H1 (cell line): Measurements from ENCODE around the gene ANKRD7. TPM values are rescaled to one million over a fixed set of nuclear protein-coding genes. Genes with fewer than 3 reads are reported as not detected.
A peak's percentile ranks its signal among the peaks of the same experiment; 100 is the strongest.

Source experiments
- CTCF ChIA-PET: fragments of 300-600 bp; sonication (Branson Sonifier 250); formaldehyde crosslinking; loops from one replicate; lab custom pipeline; 2021; ENCODE audit not compliant: partially characterized antibody; lab: Charles Lee
- POLR2A ChIA-PET: fragments of 300-600 bp; sonication (Branson Sonifier 250); formaldehyde crosslinking; loops from one replicate; lab custom pipeline; 2021; ENCODE audit warnings: inconsistent platforms; ENCODE audit not compliant: partially characterized antibody; lab: Charles Lee
- DNase-seq, 2 experiments: peaks; one replicate each; pipeline versions ENCODE4 v3.0.0 to v3.0.0-alpha.2; 2010 to 2022; ENCODE audit warnings: low spot score in 2 of 2, low read depth in 1 of 2, mixed read lengths in 1 of 2
- FAIRE-seq: peaks from 2 replicates; lab custom pipeline; 2011; peaks lifted over from hg19 to GRCh38; lab: Jason Lieb, UNC
- H2AFZ ChIP-seq: 2 replicates; pipeline ENCODE4 v1.8.1; 2012; ENCODE audit warnings: low read length, inconsistent platforms
- H2AK5ac ChIP-seq: 2 replicates; pipeline ENCODE4 v1.6.1; 2013; ENCODE audit warnings: low read depth, low read length
- H2BK120ac ChIP-seq: replicated peaks from 2 replicates; pipeline ENCODE3; 2013; ENCODE audit warnings: low read depth, low read length, inconsistent platforms
- H2BK12ac ChIP-seq: 2 replicates; pipeline ENCODE4 v1.6.1; 2013; ENCODE audit warnings: low read depth, low read length
- H2BK15ac ChIP-seq: 2 replicates; pipeline ENCODE4 v1.6.1; 2013; ENCODE audit warnings: low read length
- H2BK20ac ChIP-seq: 2 replicates; pipeline ENCODE4 v1.6.1; 2013; ENCODE audit warnings: low read length
- H2BK5ac ChIP-seq: 2 replicates; pipeline ENCODE4 v1.6.1; 2013; ENCODE audit warnings: low read depth, low read length
- H3K14ac ChIP-seq: 2 replicates; pipeline ENCODE4 v1.6.1; 2013; ENCODE audit warnings: inconsistent platforms; ENCODE audit not compliant: insufficient read length
- H3K18ac ChIP-seq: 2 replicates; pipeline ENCODE4 v1.6.1; 2013; ENCODE audit warnings: low read length; ENCODE audit errors: extremely low read depth
- H3K23ac ChIP-seq: 2 replicates; pipeline ENCODE4 v1.6.1; 2013; ENCODE audit warnings: inconsistent platforms; ENCODE audit not compliant: insufficient read length
- H3K23me2 ChIP-seq: 2 replicates; pipeline ENCODE4 v1.6.1; 2013; ENCODE audit warnings: low read depth, low read length
- H3K27ac ChIP-seq: 2 replicates; pipeline ENCODE4 v1.6.1; 2011; ENCODE audit warnings: low read depth, low read length, inconsistent platforms
- H3K27me3 ChIP-seq, 4 experiments: replicated peaks in 1 of 4; 1 replicate in 1 of 4; 2 replicates in 3 of 4; pipeline versions ENCODE4 v1.6.1 to v1.8.1; 2011 to 2013; ENCODE audit warnings: low read length in 3 of 4, mild to moderate bottlenecking in 3 of 4, inconsistent platforms in 2 of 4, mixed read lengths in 2 of 4, moderate library complexity in 1 of 4; ENCODE audit not compliant: control insufficient read depth in 3 of 4, insufficient read depth in 3 of 4; ENCODE audit errors: extremely low read depth in 1 of 4
- H3K36me3 ChIP-seq, 4 experiments: 2 replicates each; pipeline versions ENCODE4 v1.6.1 to v1.8.1; 2011 to 2013; ENCODE audit warnings: mild to moderate bottlenecking in 4 of 4, low read length in 3 of 4, moderate library complexity in 2 of 4, control low read depth in 1 of 4, inconsistent platforms in 1 of 4; ENCODE audit not compliant: insufficient read depth in 4 of 4, control insufficient read depth in 2 of 4
- H3K4ac ChIP-seq: replicated peaks from 2 replicates; pipeline ENCODE3; 2013; ENCODE audit warnings: low read length, low read depth, mixed read lengths, inconsistent platforms; ENCODE audit not compliant: insufficient read length
- H3K4me1 ChIP-seq, 4 experiments: replicated peaks in 1 of 4; 1 replicate in 1 of 4; 2 replicates in 3 of 4; pipeline versions ENCODE4 v1.6.1 to v1.8.1; 2011 to 2013; ENCODE audit warnings: low read length in 3 of 4, inconsistent platforms in 2 of 4, mixed read lengths in 1 of 4; ENCODE audit not compliant: insufficient read depth in 4 of 4, control insufficient read depth in 3 of 4
- H3K4me2 ChIP-seq, 2 experiments: 2 replicates each; pipeline versions ENCODE4 v1.6.1 to v1.8.1; 2011 to 2013; ENCODE audit warnings: low read depth in 2 of 2, low read length in 2 of 2, control low read depth in 1 of 2, inconsistent platforms in 1 of 2, mild to moderate bottlenecking in 1 of 2; ENCODE audit not compliant: insufficient read depth in 1 of 2
- H3K4me3 ChIP-seq, 4 experiments: fragments of 200-600, 300-600 bp in 1 of 4; sonication (generic), shearing (Covaris generic), sonication (Bioruptor Twin) in 1 of 4; 2 replicates each; pipeline versions ENCODE4 v1.5.1 to v1.8.1; 2011 to 2016; ENCODE audit warnings: low read length in 4 of 4, low read depth in 3 of 4, control low read depth in 2 of 4, inconsistent platforms in 2 of 4, mild to moderate bottlenecking in 2 of 4, mixed read lengths in 1 of 4, moderate library complexity in 1 of 4; ENCODE audit not compliant: insufficient read depth in 2 of 4; ENCODE audit errors: extremely low read depth in 1 of 4
- H3K56ac ChIP-seq: replicated peaks from 2 replicates; pipeline ENCODE3; 2013; ENCODE audit warnings: low read depth, mild to moderate bottlenecking, mixed read lengths, low read length, inconsistent platforms; ENCODE audit not compliant: insufficient read length
- H3K79me1 ChIP-seq: 2 replicates; pipeline ENCODE4 v1.6.1; 2013; ENCODE audit warnings: low read depth, low read length, control low read depth
- H3K79me2 ChIP-seq, 2 experiments: 2 replicates each; pipeline versions ENCODE4 v1.6.1 to v1.8.1; 2012 to 2013; ENCODE audit warnings: low read length in 2 of 2, mild to moderate bottlenecking in 2 of 2, inconsistent platforms in 1 of 2; ENCODE audit not compliant: insufficient read depth in 2 of 2, control insufficient read depth in 1 of 2
- H3K9ac ChIP-seq, 4 experiments: replicated peaks in 1 of 4; 1 replicate in 1 of 4; 2 replicates in 3 of 4; pipeline versions ENCODE4 v1.6.1 to v1.8.1; 2011 to 2013; ENCODE audit warnings: low read depth in 3 of 4, low read length in 3 of 4, control low read depth in 2 of 4, mild to moderate bottlenecking in 2 of 4, moderate library complexity in 2 of 4, inconsistent platforms in 1 of 4; ENCODE audit errors: extremely low read depth in 1 of 4
- H3K9me3 ChIP-seq, 2 experiments: 2 replicates each; pipeline versions ENCODE4 v1.6.1 to v1.8.1; 2012 to 2013; ENCODE audit warnings: mild to moderate bottlenecking in 2 of 2, moderate library complexity in 2 of 2, control low read depth in 1 of 2, inconsistent platforms in 1 of 2, low read depth in 1 of 2, low read length in 1 of 2, mixed read lengths in 1 of 2; ENCODE audit not compliant: insufficient read depth in 2 of 2
- H4K20me1 ChIP-seq, 2 experiments: replicated peaks in 1 of 2; 2 replicates each; pipeline versions ENCODE3 to v1.8.1; 2011 to 2013; ENCODE audit warnings: inconsistent platforms in 2 of 2, low read length in 2 of 2, mild to moderate bottlenecking in 1 of 2; ENCODE audit not compliant: insufficient read depth in 2 of 2, control insufficient read depth in 1 of 2
- H4K5ac ChIP-seq: 2 replicates; pipeline ENCODE4 v1.6.1; 2013; ENCODE audit warnings: low read length, low read depth, mixed read lengths, inconsistent platforms; ENCODE audit not compliant: insufficient read length
- H4K8ac ChIP-seq: 2 replicates; pipeline ENCODE4 v1.8.0; 2013; ENCODE audit warnings: mild to moderate bottlenecking, moderate library complexity, low read length, inconsistent platforms; ENCODE audit not compliant: insufficient read depth; ENCODE audit errors: extremely low read depth
- H4K91ac ChIP-seq: replicated peaks from 2 replicates; pipeline ENCODE3; 2013; ENCODE audit warnings: low read length, mixed read lengths, inconsistent platforms; ENCODE audit not compliant: insufficient read length
- KDM4A ChIP-seq: IDR thresholded peaks from one replicate; pipeline ENCODE4 v1.7.1; 2012; ENCODE audit warnings: low read depth, mild to moderate bottlenecking, moderate library complexity, low read length, inconsistent platforms; ENCODE audit not compliant: severe bottlenecking
- WGBS, 2 experiments: shearing (Covaris generic) in 1 of 2; methylation state at CpG; one replicate each; pipeline versions ENCODE4 v1.1.6 to v1.1.7; 2013 to 2015; ENCODE audit warnings: low lambda C conversion rate in 2 of 2, mixed read lengths in 2 of 2, inconsistent platforms in 1 of 2, low coverage in 1 of 2, missing lambda C conversion rate in 1 of 2; ENCODE audit not compliant: insufficient replicate concordance in 2 of 2, insufficient coverage in 1 of 2, insufficient read length in 1 of 2; ENCODE audit errors: extremely low coverage in 1 of 2, missing lambda C conversion rate in 1 of 2; 5-methylcytosine and 5-hydroxymethylcytosine counted together
- polyA plus RNA-seq, 7 experiments: library from polyadenylated mRNA; depleted of rRNA in 3 of 7; stranded (reverse) in 5 of 7; unstranded in 2 of 7; fragments of >200 nt in 5 of 7; fragments of 200-250 nt in 2 of 7; gene quantifications; 1 replicate in 5 of 7; 2 replicates in 1 of 7; 4 replicates in 1 of 7; pipeline versions ENCODE4 v1.2.1 to v1.2.3, GENCODE V29; 2011 to 2013; ENCODE audit warnings: missing spikeins in 2 of 7, mixed read lengths in 2 of 7
- total RNA-seq: library from RNA; stranded (reverse); fragmentation: NEBNext Ultra II Directional; extraction: Animal tissue kit (Norgen Biotek cat#: 25700); gene quantifications from 2 replicates; pipeline ENCODE4 v1.2.1, GENCODE V29; 2021
- TF ChIP-seq, protein P1 (sequence below), 3 experiments: IDR thresholded peaks; 1 replicate in 2 of 3; 2 replicates in 1 of 3; pipeline versions ENCODE4 v1.5.1 to v1.6.1; 2011; ENCODE audit warnings: low read length in 3 of 3, mild to moderate bottlenecking in 3 of 3, inconsistent platforms in 2 of 3, low read depth in 1 of 3, moderate library complexity in 1 of 3; ENCODE audit not compliant: insufficient read depth in 1 of 3; ENCODE audit errors: control extremely low read depth in 1 of 3

ANKRD7 gene
- total and polyA plus RNA-seq, 2 of the 8 experiments (the other 6 are each of a cell fraction or from before 2014, with no cell fraction given), result not detected

- DNase-seq (no peak), FAIRE-seq (no peak)
- Histone ChIP-seq H2BK20ac (no peak overlapping the region), H3K4me1 (peaks cover 0 to 2% (median 0%) of the 10 kb centered on the region in 4 experiments; a peak in 2 of 7 replicates), H2BK120ac (no peak overlapping the region), H3K23me2 (no peaks in the 10 kb centered on the region), H2BK12ac (no peak overlapping the region), H4K5ac (no peak overlapping the region), H3K36me3 (no peaks in the 10 kb centered on the region), H3K4me3 (no peak overlapping the region), H2AK5ac (no peak overlapping the region), H3K27me3 (no peaks in the 10 kb centered on the region), H3K79me2 (no peaks in the 10 kb centered on the region), H3K56ac (no peak overlapping the region), H3K9me3 (no peaks in the 10 kb centered on the region), H2BK15ac (no peak overlapping the region), H4K8ac (no peak overlapping the region), H3K27ac (no peak overlapping the region), H3K14ac (no peak overlapping the region), H2BK5ac (no peak overlapping the region), H2AFZ (no peak overlapping the region), H3K23ac (no peak overlapping the region), H4K91ac (no peak overlapping the region), H3K4me2 (no peak overlapping the region), H3K18ac (no peak overlapping the region), H3K79me1 (no peaks in the 10 kb centered on the region), H3K4ac (no peak overlapping the region), H4K20me1 (no peaks in the 10 kb centered on the region), H3K9ac (no peak overlapping the region)
- ChIA-PET POLR2A (no interaction called here), CTCF (interaction anchor here (0.6 to 1.3 kb wide), 4 partner anchors 9 to 191 kb away, joined by 3 read pairs; no protein-coding TSS in a partner anchor)
- WGBS, 2 experiments, result 84 to 100% methylated on average over 1 to 4 of the region's 4 CpGs
- TF ChIP-seq, protein P1, sequence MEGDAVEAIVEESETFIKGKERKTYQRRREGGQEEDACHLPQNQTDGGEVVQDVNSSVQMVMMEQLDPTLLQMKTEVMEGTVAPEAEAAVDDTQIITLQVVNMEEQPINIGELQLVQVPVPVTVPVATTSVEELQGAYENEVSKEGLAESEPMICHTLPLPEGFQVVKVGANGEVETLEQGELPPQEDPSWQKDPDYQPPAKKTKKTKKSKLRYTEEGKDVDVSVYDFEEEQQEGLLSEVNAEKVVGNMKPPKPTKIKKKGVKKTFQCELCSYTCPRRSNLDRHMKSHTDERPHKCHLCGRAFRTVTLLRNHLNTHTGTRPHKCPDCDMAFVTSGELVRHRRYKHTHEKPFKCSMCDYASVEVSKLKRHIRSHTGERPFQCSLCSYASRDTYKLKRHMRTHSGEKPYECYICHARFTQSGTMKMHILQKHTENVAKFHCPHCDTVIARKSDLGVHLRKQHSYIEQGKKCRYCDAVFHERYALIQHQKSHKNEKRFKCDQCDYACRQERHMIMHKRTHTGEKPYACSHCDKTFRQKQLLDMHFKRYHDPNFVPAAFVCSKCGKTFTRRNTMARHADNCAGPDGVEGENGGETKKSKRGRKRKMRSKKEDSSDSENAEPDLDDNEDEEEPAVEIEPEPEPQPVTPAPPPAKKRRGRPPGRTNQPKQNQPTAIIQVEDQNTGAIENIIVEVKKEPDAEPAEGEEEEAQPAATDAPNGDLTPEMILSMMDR (IDR thresholded peaks at IDR 0.05; ENCODE audit: control extremely low read depth in 1 of 3, insufficient read depth in 1 of 3, low read depth in 1 of 3, low read length in 3 of 3), result peak in 1 of 3 experiments; percentile 11; a peak in 1 of 4 replicates
- no peak for TF ChIP-seq KDM4A
Observed at GRCh38 chr7:118250860-118251494, 26.5 kb downstream of the ANKRD7 start.
